Endodermal cell (in vitro differentiated cells): ENCODE data around the gene RASD2. TPM values are rescaled to one million over a fixed set of nuclear protein-coding genes. Genes with fewer than 3 reads are reported as not detected.

Experiments
- DNase-seq: peaks from one replicate; pipeline ENCODE4 v3.0.0-alpha.2; 2017
- H3K27ac ChIP-seq: 2 replicates; pipeline ENCODE4 v1.5.1; 2013; ENCODE audit warnings: mild to moderate bottlenecking, low read depth, low read length, moderate library complexity
- H3K27me3 ChIP-seq: 2 replicates; pipeline ENCODE4 v1.6.1; 2013; ENCODE audit warnings: mild to moderate bottlenecking, low read length, moderate library complexity; ENCODE audit not compliant: insufficient read depth, control insufficient read depth, poor library complexity, severe bottlenecking
- H3K36me3 ChIP-seq: 2 replicates; pipeline ENCODE4 v1.7.0; 2013; ENCODE audit warnings: mild to moderate bottlenecking, low read length, moderate library complexity; ENCODE audit not compliant: control insufficient read depth, insufficient read depth
- H3K4me1 ChIP-seq: one replicate; pipeline ENCODE4 v1.7.0; 2013; ENCODE audit warnings: low read length; ENCODE audit not compliant: control insufficient read depth, insufficient read depth
- H3K4me3 ChIP-seq: 2 replicates; pipeline ENCODE4 v1.5.1; 2013; ENCODE audit warnings: mild to moderate bottlenecking, low read length, moderate library complexity
- H3K9ac ChIP-seq: 2 replicates; pipeline ENCODE4 v1.6.1; 2013; ENCODE audit warnings: mild to moderate bottlenecking, low read length, moderate library complexity; ENCODE audit not compliant: poor library complexity, severe bottlenecking; ENCODE audit errors: extremely low read depth
- H3K9me3 ChIP-seq: 2 replicates; pipeline ENCODE4 v1.6.1; 2013; ENCODE audit warnings: mild to moderate bottlenecking, low read length, moderate library complexity; ENCODE audit not compliant: control insufficient read depth
- H3K27ac Mint-ChIP-seq: 2 replicates; pipeline ENCODE4 v1.8.0; 2020; ENCODE audit warnings: mixed read lengths
- H3K27me3 Mint-ChIP-seq: 2 replicates; pipeline ENCODE4 v1.8.0; 2021; ENCODE audit warnings: mild to moderate bottlenecking, mixed read lengths; ENCODE audit not compliant: insufficient read depth
- H3K36me3 Mint-ChIP-seq: 2 replicates; pipeline ENCODE4 v1.8.0; 2020; ENCODE audit warnings: low read depth, mixed read lengths
- H3K4me1 Mint-ChIP-seq: 2 replicates; pipeline ENCODE4 v1.8.0; 2020; ENCODE audit warnings: mixed read lengths
- H3K4me3 Mint-ChIP-seq: 2 replicates; pipeline ENCODE4 v1.8.0; 2020; ENCODE audit warnings: mild to moderate bottlenecking, moderate library complexity, mixed read lengths
- H3K9me3 Mint-ChIP-seq: 2 replicates; pipeline ENCODE4 v1.8.0; 2020; ENCODE audit warnings: mild to moderate bottlenecking, mixed read lengths
- WGBS, 2 experiments: methylation state at CpG; one replicate each; pipeline versions ENCODE4 v1.1.5 to v1.1.7; 2013; ENCODE audit warnings: missing lambda C conversion rate in 2 of 2, mixed read lengths in 1 of 2; ENCODE audit not compliant: insufficient coverage in 1 of 2, insufficient read length in 1 of 2; 5-methylcytosine and 5-hydroxymethylcytosine counted together
- total RNA-seq, 2 donors: library from RNA; stranded (reverse); fragmentation: NEBNext Ultra II Directional in 1 of 2; extraction: Animal tissue kit (Norgen Biotek cat#: 25700) in 1 of 2; gene quantifications; 2 replicates in 1 of 2; 3 replicates in 1 of 2; pipeline ENCODE4 v1.2.1, GENCODE V29; 2021
- TF ChIP-seq, protein P1 (sequence below): fragments of 200-600 bp; sonication (generic); conservative IDR thresholded peaks from 2 replicates; pipeline ENCODE4 v1.5.0; 2021; ENCODE audit warnings: antibody characterized with exemption, mild to moderate bottlenecking

RASD2 gene
- total RNA-seq, 2 donors from 2014 or later, result 0.15 to 0.24 TPM

DNA sequence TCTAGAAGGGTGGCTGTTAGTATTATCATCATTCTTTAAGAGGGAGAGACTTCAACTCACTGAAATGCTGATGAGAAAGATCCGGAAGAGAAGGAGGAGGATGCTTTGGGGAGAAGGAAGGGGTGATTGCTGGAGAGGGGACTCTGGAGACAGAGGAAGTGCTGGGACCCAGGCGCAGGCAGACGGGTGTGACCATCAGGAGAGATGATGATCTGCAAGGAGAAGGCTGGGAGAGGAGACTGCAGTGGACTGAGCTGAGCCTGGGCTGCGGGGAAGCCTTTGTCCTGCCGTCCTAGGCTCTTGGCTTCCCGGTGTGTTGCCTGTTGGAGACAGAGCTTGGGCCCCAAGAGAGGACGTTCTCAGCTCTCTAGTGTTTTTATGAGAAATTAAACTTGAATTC is 22.6 kb downstream of the RASD2 start:
- Histone ChIP-seq H3K27ac (no peak overlapping the region), H3K27me3 (no peaks in the 10 kb centered on the region), H3K4me1 (no peaks in the 10 kb centered on the region), H3K36me3 (no peaks in the 10 kb centered on the region), H3K4me3 (no peak overlapping the region), H3K9me3 (no peaks in the 10 kb centered on the region), H3K9ac (no peak overlapping the region)
- 53 to 57% methylated on average over 4 to 7 of the region's 7 CpGs for WGBS, 2 experiments
- TF ChIP-seq, protein P1, sequence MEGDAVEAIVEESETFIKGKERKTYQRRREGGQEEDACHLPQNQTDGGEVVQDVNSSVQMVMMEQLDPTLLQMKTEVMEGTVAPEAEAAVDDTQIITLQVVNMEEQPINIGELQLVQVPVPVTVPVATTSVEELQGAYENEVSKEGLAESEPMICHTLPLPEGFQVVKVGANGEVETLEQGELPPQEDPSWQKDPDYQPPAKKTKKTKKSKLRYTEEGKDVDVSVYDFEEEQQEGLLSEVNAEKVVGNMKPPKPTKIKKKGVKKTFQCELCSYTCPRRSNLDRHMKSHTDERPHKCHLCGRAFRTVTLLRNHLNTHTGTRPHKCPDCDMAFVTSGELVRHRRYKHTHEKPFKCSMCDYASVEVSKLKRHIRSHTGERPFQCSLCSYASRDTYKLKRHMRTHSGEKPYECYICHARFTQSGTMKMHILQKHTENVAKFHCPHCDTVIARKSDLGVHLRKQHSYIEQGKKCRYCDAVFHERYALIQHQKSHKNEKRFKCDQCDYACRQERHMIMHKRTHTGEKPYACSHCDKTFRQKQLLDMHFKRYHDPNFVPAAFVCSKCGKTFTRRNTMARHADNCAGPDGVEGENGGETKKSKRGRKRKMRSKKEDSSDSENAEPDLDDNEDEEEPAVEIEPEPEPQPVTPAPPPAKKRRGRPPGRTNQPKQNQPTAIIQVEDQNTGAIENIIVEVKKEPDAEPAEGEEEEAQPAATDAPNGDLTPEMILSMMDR, result no peak
- peaks cover 9% of the 10 kb centered on the region for H3K4me1 Mint-ChIP-seq
- no peak overlapping the region for H3K4me3 Mint-ChIP-seq
- peaks cover 12% of the 10 kb centered on the region for H3K27me3 Mint-ChIP-seq
- H3K27ac Mint-ChIP-seq, result peak overlapping the region; percentile 3
- DNase-seq, result no peak
- H3K9me3 Mint-ChIP-seq, result no peaks in the 10 kb centered on the region
- no peaks in the 10 kb centered on the region for H3K36me3 Mint-ChIP-seq

DNA sequence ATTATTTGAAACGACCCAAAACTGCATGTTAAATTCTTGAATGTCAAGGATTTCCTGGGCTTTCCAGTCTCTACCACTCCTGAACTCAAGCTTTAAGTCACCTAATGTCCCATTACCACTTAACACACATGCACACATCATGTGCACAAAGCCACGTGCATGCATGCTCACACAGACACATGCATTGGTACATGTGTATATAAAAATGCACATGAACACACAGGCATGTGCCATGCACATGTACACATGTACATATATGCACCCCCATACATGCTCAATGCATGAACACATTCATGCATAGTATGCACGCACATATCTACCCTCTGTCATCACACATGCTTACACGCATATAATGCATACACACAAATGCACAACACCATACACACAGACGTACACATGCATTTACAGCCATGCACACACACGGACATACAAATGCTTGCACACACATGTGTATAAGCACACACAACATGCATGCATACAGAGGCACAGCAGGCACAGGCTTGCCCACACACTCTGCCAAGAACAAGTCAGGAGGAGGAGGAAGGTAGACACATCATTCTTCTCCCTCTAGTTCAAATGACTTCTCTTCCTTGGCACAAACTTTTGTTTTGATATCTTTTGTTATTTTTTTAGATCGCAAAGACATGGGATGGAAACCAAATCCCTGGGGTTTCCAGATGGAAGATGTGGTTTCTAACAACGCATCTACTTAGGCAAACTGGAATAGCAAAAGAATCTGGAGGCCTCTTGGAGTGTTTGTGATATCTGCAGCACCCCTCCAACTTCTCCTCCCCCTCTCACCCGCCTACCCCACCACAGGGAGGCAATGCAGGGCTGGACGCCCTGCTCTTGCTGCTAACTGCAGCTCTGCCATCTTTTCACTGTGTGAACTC is 24.6 kb downstream of the RASD2 start:
- no peaks in the 10 kb centered on the region for H3K36me3 Mint-ChIP-seq
- H3K9me3 Mint-ChIP-seq, result no peaks in the 10 kb centered on the region
- H3K27ac ChIP-seq, result no peak overlapping the region
- no peak for DNase-seq
- peaks cover 17% of the 10 kb centered on the region for H3K4me1 Mint-ChIP-seq
- 76 to 82% methylated on average over 7 to 10 of the region's 10 CpGs for WGBS, 2 experiments
- no peaks in the 10 kb centered on the region for H3K27me3 ChIP-seq
- H3K27me3 Mint-ChIP-seq, result peaks cover 12% of the 10 kb centered on the region
- H3K36me3 ChIP-seq, result no peaks in the 10 kb centered on the region
- H3K27ac Mint-ChIP-seq, result no peak overlapping the region
- TF ChIP-seq, protein P1, result no peak
- H3K9me3 ChIP-seq, result no peaks in the 10 kb centered on the region
- no peak overlapping the region for H3K9ac ChIP-seq
- peaks cover 3% of the 10 kb centered on the region for H3K4me1 ChIP-seq
- H3K4me3 Mint-ChIP-seq, result no peak overlapping the region
- H3K4me3 ChIP-seq, result no peak overlapping the region

DNA sequence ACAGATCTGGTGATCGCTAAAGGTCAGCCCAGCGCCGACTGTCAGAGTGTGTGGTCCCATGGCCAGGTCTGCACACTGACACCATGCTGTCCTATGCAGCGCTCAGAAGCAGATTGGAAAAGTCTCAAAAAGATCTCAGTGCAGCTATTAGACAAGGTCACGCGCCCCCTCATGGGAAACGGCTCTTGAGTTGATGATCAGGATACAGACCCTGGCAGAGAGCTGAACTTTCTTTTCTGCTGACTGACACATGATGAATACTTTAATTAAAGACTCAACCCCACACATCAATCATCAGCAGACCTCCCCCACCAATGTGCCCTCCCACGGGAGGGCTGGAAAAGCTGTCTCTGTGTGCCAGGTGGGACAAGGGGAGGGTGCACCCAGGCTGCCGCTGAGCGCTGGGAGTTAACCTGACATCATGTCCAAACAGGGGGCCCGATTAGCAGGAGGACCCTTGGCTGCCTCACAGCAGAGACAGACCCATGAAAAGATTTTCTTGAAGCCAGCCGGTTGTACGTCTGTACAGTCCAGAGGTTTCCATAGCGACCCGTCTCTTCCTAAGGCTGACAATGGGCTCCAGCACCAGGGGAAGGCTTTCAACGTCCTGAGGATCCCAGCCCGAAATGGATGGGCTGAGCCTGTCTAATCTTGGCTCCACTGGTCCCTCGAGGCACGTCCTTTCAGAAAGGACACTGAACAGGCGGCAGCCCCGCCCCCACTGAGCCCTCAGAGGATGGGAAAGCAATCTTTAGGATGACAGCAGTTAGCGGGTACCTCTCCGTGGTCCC is 26.9 kb downstream of the RASD2 start:
- Mint-ChIP-seq H3K4me3 (no peak overlapping the region), H3K36me3 (no peaks in the 10 kb centered on the region), H3K9me3 (no peaks in the 10 kb centered on the region), H3K27me3 (peaks cover 1% of the 10 kb centered on the region), H3K4me1 (peaks cover 10% of the 10 kb centered on the region), H3K27ac (no peak overlapping the region)
- H3K9me3 ChIP-seq, result no peaks in the 10 kb centered on the region
- H3K36me3 ChIP-seq, result no peaks in the 10 kb centered on the region
- DNase-seq, result no peak
- peaks cover 3% of the 10 kb centered on the region for H3K4me1 ChIP-seq
- WGBS, 2 experiments, result 73 to 89% methylated on average over 16 to 23 of the region's 23 CpGs
- H3K9ac ChIP-seq, result no peak overlapping the region
- H3K27ac ChIP-seq, result peak overlapping the region; percentile 62
- no peaks in the 10 kb centered on the region for H3K27me3 ChIP-seq
- TF ChIP-seq, protein P1, result no peak
- no peak overlapping the region for H3K4me3 ChIP-seq
